ENCODE data around the gene TMEM126B. TPM values are rescaled to one million over a fixed set of nuclear protein-coding genes. Genes with fewer than 3 reads are reported as not detected.

The TMEM126B gene
- total and polyA plus RNA-seq, 2 of the 13 experiments (the other 11 are each of a cell fraction or from before 2014, with no cell fraction given): 33.6 to 54.8 TPM

DNA sequence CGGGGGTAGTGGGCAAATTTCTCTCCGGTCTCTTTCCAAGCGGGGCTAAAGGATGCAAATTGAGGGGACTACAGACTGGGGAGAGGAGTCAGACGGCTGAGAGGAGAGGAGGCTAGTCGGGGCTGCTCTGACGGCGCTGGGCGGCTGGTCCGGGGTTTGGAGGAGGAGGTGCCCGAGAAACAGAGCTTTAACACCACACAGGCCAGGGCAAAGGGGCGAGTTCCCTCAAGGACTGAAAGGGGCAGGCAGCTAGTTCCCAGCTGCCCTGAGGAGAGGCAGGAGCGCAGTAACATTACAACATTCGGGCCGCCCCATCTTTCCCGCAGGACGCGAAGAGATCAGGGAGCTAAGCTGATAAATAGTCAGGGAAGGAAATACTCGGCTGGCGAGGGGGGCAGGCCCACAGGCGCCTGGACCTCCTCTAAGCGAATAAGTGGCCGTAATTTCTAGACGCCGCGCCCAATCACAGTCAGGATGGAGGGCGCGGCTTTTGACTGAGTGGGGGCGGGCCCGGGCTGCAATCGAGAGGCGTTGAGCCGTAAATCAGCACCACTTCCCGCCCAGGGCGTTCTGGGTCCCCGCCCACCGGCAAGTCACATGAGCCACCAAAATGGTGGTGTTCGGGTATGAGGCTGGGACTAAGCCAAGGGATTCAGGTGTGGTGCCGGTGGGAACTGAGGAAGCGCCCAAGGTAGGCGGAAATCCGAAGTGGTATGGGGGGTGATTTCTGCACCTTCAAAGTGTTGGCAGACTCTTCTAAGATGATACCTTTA lies at the start of gene TMEM126B (continued):
- TF ChIP-seq, protein P1, sequence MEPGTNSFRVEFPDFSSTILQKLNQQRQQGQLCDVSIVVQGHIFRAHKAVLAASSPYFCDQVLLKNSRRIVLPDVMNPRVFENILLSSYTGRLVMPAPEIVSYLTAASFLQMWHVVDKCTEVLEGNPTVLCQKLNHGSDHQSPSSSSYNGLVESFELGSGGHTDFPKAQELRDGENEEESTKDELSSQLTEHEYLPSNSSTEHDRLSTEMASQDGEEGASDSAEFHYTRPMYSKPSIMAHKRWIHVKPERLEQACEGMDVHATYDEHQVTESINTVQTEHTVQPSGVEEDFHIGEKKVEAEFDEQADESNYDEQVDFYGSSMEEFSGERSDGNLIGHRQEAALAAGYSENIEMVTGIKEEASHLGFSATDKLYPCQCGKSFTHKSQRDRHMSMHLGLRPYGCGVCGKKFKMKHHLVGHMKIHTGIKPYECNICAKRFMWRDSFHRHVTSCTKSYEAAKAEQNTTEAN (CRISPR knock-in tag; conservative IDR thresholded peaks at IDR 0.05): no peak
- TF ChIP-seq SMAD9 (CRISPR knock-in tag; IDR thresholded peaks at IDR 0.05) (no peak), RXRA (CRISPR knock-in tag; IDR thresholded peaks at IDR 0.05) (peak; percentile 48; the same call in 1 of the 2 replicates), ZBTB38 (CRISPR knock-in tag; IDR thresholded peaks at IDR 0.05) (no peak), KLF15 (CRISPR knock-in tag; IDR thresholded peaks at IDR 0.05; ENCODE audit: borderline replicate concordance) (0 out of 2 replicates have a peak, but pooled peaks have one; percentile 32), ZNF232 (CRISPR knock-in tag; IDR thresholded peaks at IDR 0.05; ENCODE audit: borderline replicate concordance) (peak; percentile 60; the same call in 1 of the 2 replicates), NPAS2 (CRISPR knock-in tag; IDR thresholded peaks at IDR 0.05; ENCODE audit: borderline replicate concordance) (no peak), ZNF605 (CRISPR knock-in tag; IDR thresholded peaks at IDR 0.05) (no peak), IRF2 (CRISPR knock-in tag; IDR thresholded peaks at IDR 0.05) (peak; percentile 77), SIX4 (CRISPR knock-in tag; IDR thresholded peaks at IDR 0.05) (peak; percentile 9; the same call in 1 of the 2 replicates), HMG20A (CRISPR knock-in tag; IDR thresholded peaks at IDR 0.05; ENCODE audit: borderline replicate concordance) (peak; percentile 15; the same call in 1 of the 2 replicates), ZKSCAN1 (IDR thresholded peaks at IDR 0.05; ENCODE audit: low read length) (no peak), RAD51 (IDR thresholded peaks at IDR 0.05; ENCODE audit: borderline replicate concordance) (peak; percentile 51; the same call in 1 of the 2 replicates), GFI1 (CRISPR knock-in tag; IDR thresholded peaks at IDR 0.05; ENCODE audit: borderline replicate concordance) (peak; percentile 31; the same call in 1 of the 2 replicates)
- TF ChIP-seq, protein P2, sequence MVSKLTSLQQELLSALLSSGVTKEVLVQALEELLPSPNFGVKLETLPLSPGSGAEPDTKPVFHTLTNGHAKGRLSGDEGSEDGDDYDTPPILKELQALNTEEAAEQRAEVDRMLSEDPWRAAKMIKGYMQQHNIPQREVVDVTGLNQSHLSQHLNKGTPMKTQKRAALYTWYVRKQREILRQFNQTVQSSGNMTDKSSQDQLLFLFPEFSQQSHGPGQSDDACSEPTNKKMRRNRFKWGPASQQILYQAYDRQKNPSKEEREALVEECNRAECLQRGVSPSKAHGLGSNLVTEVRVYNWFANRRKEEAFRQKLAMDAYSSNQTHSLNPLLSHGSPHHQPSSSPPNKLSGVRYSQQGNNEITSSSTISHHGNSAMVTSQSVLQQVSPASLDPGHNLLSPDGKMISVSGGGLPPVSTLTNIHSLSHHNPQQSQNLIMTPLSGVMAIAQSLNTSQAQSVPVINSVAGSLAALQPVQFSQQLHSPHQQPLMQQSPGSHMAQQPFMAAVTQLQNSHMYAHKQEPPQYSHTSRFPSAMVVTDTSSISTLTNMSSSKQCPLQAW (CRISPR knock-in tag; IDR thresholded peaks at IDR 0.05): no peak
- TF ChIP-seq, protein P3, sequence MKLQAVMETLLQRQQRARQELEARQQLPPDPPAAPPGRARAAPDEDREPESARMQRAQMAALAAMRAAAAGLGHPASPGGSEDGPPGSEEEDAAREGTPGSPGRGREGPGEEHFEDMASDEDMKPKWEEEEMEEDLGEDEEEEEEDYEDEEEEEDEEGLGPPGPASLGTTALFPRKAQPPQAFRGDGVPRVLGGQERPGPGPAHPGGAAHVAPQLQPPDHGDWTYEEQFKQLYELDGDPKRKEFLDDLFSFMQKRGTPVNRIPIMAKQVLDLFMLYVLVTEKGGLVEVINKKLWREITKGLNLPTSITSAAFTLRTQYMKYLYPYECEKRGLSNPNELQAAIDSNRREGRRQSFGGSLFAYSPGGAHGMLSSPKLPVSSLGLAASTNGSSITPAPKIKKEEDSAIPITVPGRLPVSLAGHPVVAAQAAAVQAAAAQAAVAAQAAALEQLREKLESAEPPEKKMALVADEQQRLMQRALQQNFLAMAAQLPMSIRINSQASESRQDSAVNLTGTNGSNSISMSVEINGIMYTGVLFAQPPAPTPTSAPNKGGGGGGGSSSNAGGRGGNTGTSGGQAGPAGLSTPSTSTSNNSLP (IDR thresholded peaks at IDR 0.05; ENCODE audit: low read depth, low read length): peak; percentile 66
- TF ChIP-seq, protein P4, sequence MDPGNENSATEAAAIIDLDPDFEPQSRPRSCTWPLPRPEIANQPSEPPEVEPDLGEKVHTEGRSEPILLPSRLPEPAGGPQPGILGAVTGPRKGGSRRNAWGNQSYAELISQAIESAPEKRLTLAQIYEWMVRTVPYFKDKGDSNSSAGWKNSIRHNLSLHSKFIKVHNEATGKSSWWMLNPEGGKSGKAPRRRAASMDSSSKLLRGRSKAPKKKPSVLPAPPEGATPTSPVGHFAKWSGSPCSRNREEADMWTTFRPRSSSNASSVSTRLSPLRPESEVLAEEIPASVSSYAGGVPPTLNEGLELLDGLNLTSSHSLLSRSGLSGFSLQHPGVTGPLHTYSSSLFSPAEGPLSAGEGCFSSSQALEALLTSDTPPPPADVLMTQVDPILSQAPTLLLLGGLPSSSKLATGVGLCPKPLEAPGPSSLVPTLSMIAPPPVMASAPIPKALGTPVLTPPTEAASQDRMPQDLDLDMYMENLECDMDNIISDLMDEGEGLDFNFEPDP (CRISPR knock-in tag; conservative IDR thresholded peaks at IDR 0.05): no peak
- TF ChIP-seq, protein P5, sequence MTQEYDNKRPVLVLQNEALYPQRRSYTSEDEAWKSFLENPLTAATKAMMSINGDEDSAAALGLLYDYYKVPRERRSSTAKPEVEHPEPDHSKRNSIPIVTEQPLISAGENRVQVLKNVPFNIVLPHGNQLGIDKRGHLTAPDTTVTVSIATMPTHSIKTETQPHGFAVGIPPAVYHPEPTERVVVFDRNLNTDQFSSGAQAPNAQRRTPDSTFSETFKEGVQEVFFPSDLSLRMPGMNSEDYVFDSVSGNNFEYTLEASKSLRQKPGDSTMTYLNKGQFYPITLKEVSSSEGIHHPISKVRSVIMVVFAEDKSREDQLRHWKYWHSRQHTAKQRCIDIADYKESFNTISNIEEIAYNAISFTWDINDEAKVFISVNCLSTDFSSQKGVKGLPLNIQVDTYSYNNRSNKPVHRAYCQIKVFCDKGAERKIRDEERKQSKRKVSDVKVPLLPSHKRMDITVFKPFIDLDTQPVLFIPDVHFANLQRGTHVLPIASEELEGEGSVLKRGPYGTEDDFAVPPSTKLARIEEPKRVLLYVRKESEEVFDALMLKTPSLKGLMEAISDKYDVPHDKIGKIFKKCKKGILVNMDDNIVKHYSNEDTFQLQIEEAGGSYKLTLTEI (CRISPR knock-in tag; conservative IDR thresholded peaks at IDR 0.05): no peak
- TF ChIP-seq, protein P6, sequence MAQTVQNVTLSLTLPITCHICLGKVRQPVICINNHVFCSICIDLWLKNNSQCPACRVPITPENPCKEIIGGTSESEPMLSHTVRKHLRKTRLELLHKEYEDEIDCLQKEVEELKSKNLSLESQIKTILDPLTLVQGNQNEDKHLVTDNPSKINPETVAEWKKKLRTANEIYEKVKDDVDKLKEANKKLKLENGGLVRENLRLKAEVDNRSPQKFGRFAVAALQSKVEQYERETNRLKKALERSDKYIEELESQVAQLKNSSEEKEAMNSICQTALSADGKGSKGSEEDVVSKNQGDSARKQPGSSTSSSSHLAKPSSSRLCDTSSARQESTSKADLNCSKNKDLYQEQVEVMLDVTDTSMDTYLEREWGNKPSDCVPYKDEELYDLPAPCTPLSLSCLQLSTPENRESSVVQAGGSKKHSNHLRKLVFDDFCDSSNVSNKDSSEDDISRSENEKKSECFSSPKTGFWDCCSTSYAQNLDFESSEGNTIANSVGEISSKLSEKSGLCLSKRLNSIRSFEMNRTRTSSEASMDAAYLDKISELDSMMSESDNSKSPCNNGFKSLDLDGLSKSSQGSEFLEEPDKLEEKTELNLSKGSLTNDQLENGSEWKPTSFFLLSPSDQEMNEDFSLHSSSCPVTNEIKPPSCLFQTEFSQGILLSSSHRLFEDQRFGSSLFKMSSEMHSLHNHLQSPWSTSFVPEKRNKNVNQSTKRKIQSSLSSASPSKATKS (CRISPR knock-in tag; IDR thresholded peaks at IDR 0.05): 0 out of 2 replicates have a peak, but pooled peaks have one; percentile 38
